PC-3 (cell line): Measurements from ENCODE around the gene AGBL5.

ENCODE experiments used
- CTCF ChIP-seq: fragments of 300-600 bp; sonication (generic); conservative IDR thresholded peaks from 2 replicates; pipeline ENCODE4 v1.5.1; 2017; ENCODE audit warnings: antibody characterized with exemption, low read depth, mild to moderate bottlenecking, low read length
- EZH2phosphoT487 ChIP-seq: fragments of 300-600 bp; sonication (generic); IDR thresholded peaks from 2 replicates; pipeline ENCODE4 v1.6.1; 2018; ENCODE audit warnings: mild to moderate bottlenecking, antibody characterized with exemption, low read length, borderline replicate concordance

- TF ChIP-seq CTCF (no peak), EZH2phosphoT487 (no peak)
These were observed 24.2 kb upstream of the AGBL5 start for GRCh38 chr2:27027211-27027651.
